NCI-H69 (cell line): ENCODE measurements around the gene IL36RN.
A peak's percentile ranks its signal among the peaks of the same experiment; 100 is the strongest.

Source experiments
- DNase-seq: peaks from one replicate; lab custom pipeline; 2025; lab: John Stamatoyannopoulos, UW

IL36RN gene

GRCh38 chr2:113050921-113051895 lies 7.8 kb upstream of the IL36RN start:
- no peak for DNase-seq

DNA sequence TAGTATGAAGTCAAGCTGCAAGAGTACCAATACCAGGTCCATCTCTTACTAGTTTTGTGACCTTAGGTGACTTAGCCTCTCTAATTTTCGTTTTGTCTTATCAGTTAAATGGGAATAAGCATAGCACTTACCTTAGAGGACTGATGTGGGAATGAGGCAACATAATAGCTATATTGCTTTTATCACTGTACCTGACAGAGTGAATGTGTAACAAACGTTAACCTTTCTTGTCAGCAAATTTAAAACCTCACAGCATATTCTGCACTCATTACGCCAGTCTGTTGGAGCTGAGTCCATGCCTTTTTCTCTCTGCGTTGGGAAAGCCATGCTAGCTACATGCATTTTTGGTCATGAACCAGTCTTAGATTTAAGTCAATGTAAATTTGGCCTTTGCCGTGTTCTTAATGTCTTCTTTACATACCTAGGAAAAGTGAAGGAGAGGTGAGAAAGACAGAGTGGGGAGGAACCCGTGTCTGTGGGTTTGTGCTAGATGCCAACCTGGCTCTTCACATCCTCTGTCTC lies 6.5 kb upstream of the IL36RN start, which contains the start of gene IL36B:
Gene IL36B (minus strand): TSS at position 472 of the 522 bp plus-strand sequence.
- no peak for DNase-seq

- no peak for DNase-seq
Measured at GRCh38 chr2:113053666-113054065, 5.3 kb upstream of the IL36RN start.

GRCh38 chr2:113054066-113054465 lies 4.9 kb upstream of the IL36RN start:
- DNase-seq: no peak

DNA sequence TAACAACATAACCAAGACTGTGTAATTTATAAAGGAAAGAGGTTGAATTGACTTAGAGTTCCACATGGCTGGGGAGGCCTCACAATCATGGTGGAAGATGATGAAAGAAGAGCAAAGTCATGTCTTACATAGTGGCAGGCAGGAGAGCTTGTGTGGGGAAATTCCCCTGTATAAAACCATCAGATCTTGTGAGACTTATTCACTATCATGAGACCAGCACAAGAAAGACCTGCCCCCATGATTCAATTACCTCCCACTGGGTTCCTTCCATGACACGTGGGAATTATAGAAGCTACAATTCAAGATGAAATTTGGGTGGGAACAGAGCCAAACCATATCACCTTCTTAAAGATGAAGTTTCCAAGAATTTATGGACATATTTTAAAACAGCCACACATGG lies 2.5 kb upstream of the IL36RN start:
- no peak for DNase-seq

- no peak for DNase-seq
Measured at GRCh38 chr2:113057117-113057516, 1.9 kb upstream of the IL36RN start.

- DNase-seq: no peak
Measured at GRCh38 chr2:113058411-113058994, 495 bp upstream of the IL36RN start.

DNA sequence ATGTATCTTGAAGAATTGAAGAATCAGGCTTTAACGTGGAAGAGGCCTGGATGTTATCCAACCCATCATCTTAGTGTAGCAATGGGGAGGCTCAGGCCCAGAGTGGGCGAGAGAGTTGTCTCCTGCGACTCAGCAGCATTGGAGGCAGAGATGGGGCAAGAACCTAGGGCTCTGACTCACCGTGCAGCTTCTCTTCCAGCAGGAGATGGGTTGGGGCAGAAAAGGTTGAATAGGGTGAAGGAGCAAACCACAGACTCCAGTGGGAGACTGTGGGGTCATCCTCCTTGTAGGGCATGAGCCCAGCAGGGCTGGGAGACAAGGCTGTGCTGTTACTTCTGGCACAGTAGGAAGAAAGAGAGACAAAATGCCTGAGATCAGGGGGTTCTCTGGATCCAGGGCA lies 1.4 kb downstream of the IL36RN start:
- no peak for DNase-seq

- DNase-seq: no peak
Measured at GRCh38 chr2:113060796-113061195, 1.8 kb downstream of the IL36RN start.

DNA sequence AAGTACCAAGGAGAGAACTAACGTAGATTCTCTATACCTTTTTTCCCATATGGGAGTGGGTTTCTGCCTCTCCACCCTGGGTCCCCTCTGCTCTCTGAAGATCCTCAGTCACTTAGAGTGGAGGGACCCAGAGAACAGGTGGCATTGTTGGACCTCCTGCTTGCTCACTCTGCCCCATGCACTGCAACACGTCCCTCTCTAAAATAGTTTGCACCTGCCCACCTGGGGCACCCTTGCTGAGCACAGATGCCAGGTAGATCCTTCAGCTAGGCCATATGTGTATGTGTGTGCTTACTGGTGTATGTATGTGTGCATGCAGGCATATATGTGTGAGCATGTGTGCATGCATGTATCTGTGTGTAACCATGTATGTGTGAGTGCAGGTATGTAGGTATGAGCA lies 2.2 kb downstream of the IL36RN start:
- DNase-seq: no peak

- DNase-seq: no peak
Measured at GRCh38 chr2:113061896-113062770, 3.1 kb downstream of the IL36RN start.

- DNase-seq: no peak
Measured at GRCh38 chr2:113064281-113064680, 5.3 kb downstream of the IL36RN start.

- no peak for DNase-seq
Measured at GRCh38 chr2:113064898-113065297, 5.9 kb downstream of the IL36RN start.

- no peak for DNase-seq
Measured at GRCh38 chr2:113067681-113068080, 8.7 kb downstream of the IL36RN start, which contains the start of gene IL1F10. IL1F10 (plus strand) TSS chr2:113067970; CDS start chr2:113072739, 4,769 bp downstream.

GRCh38 chr2:113068249-113068648 lies 9.3 kb downstream of the IL36RN start:
- no peak for DNase-seq

- no peak for DNase-seq
Measured at GRCh38 chr2:113068706-113069485, 9.9 kb downstream of the IL36RN start.

DNA sequence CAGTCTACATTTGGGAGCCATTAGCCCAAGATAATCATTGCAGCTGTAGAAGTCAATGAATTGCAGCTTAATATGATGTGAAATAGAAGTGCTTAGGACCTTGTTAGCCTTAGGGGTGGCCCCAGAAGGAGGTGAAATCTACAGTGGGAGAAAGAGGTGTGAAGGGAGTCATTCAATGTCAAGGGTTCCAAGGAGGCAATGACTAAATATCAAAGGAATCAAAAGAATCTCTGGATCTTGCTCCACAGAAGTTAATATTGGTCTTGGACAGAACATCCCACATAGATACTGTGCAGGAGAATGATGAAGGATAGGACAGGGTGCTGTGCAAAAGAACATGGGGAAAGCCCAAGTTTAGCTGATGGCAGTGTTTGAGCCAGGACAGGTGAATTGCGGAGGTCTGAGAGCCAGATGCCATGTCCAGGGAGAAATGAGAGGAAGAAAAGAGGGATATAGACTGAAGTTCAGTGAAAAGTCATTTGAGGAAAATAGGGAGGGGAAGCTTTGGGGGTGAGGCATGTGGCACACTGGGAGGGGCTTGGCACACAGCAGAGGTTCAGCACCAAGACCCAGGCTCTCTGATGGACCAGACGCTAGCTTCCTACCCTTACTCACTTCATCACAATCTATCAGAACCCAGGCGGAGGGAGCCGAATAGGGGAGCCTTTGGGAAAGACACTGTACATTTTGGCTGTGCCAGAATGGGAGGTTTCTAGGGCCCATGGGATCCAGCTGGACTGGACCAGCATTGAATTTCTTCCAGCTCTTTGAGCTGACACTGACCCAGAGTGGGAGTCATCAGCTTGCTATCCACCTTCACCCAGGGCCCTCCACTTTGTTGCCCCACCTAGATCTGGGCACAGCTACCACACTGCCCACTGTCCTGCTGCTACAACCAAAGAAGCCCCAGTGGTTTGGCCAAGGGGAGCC lies 10.9 kb downstream of the IL36RN start:
- DNase-seq: no peak

- peak; percentile 4 for DNase-seq
Measured at GRCh38 chr2:113070606-113070975, 11.6 kb downstream of the IL36RN start.

- DNase-seq: no peak
Measured at GRCh38 chr2:113072584-113072983, 13.6 kb downstream of the IL36RN start.

- no peak for DNase-seq
Measured at GRCh38 chr2:113073325-113073834, 14.4 kb downstream of the IL36RN start.
